HepG2 (cell line): Measurements from ENCODE around the gene URM1. TPM values are rescaled to one million over a fixed set of nuclear protein-coding genes. Genes with fewer than 3 reads are reported as not detected.
A peak's percentile ranks its signal among the peaks of the same experiment; 100 is the strongest.

ENCODE experiments used
- HINFP ChIP-seq: sonication (generic); formaldehyde crosslinking; IDR thresholded peaks from 2 replicates; pipeline ENCODE4 v1.4.0; 2020; ENCODE audit warnings: low read depth, mild to moderate bottlenecking, missing genetic modification reagents
- IKZF4 ChIP-seq: sonication (generic); formaldehyde crosslinking; IDR thresholded peaks from 2 replicates; pipeline ENCODE4 v1.5.1; 2020; ENCODE audit warnings: borderline replicate concordance, mild to moderate bottlenecking, low read depth, missing genetic modification reagents; ENCODE audit errors: not compliant biosample characterization
- KAT2B ChIP-seq: fragments of 150-350 bp; IDR thresholded peaks from 2 replicates; pipeline ENCODE4 v1.6.1; 2014; ENCODE audit warnings: low read depth, low read length, borderline replicate concordance
- MTA1 ChIP-seq: sonication (generic); formaldehyde crosslinking; IDR thresholded peaks from 2 replicates; pipeline ENCODE4 v1.4.0; 2020; ENCODE audit warnings: missing genetic modification reagents, mild to moderate bottlenecking, borderline replicate concordance
- PPARG ChIP-seq: conservative IDR thresholded peaks from 2 replicates; pipeline ENCODE4 v1.6.1; 2016; ENCODE audit warnings: missing biosample characterization, missing genetic modification reagents
- PRMT3 ChIP-seq: sonication (generic); formaldehyde crosslinking; IDR thresholded peaks from 2 replicates; pipeline ENCODE4 v1.8.1; 2022; ENCODE audit warnings: low read depth, mild to moderate bottlenecking, moderate library complexity, missing genetic modification reagents, borderline replicate concordance
- RXRA ChIP-seq: sonication (generic); formaldehyde crosslinking; IDR thresholded peaks from 2 replicates; pipeline ENCODE4 v1.5.1; 2020; ENCODE audit warnings: missing genetic modification reagents
- ZBTB40 ChIP-seq, 2 experiments: fragments of 450-650 bp in 1 of 2; sonication (generic) in 1 of 2; formaldehyde crosslinking in 1 of 2; IDR thresholded peaks; 2 replicates each; pipeline versions ENCODE4 v1.6.1 to v1.8.0; 2016 to 2022; ENCODE audit warnings: antibody characterized with exemption in 1 of 2, mild to moderate bottlenecking in 1 of 2, missing genetic modification reagents in 1 of 2
- ZKSCAN5 ChIP-seq: sonication (generic); formaldehyde crosslinking; IDR thresholded peaks from 2 replicates; pipeline ENCODE4 v1.5.1; 2020; ENCODE audit warnings: mild to moderate bottlenecking, missing genetic modification reagents
- ZNF160 ChIP-seq: sonication (generic); formaldehyde crosslinking; IDR thresholded peaks from 2 replicates; pipeline ENCODE4 v1.8.0; 2022; ENCODE audit warnings: mild to moderate bottlenecking, inconsistent platforms, missing genetic modification reagents
- ZNF547 ChIP-seq: sonication (generic); formaldehyde crosslinking; IDR thresholded peaks from 2 replicates; pipeline ENCODE4 v1.5.1; 2020; ENCODE audit warnings: mild to moderate bottlenecking, missing genetic modification reagents
- ZNF589 ChIP-seq: sonication (generic); formaldehyde crosslinking; conservative IDR thresholded peaks from 2 replicates; pipeline ENCODE4 v1.8.0; 2022; ENCODE audit warnings: mild to moderate bottlenecking, moderate library complexity, missing genetic modification reagents
- ZNF619 ChIP-seq: sonication (generic); formaldehyde crosslinking; IDR thresholded peaks from 2 replicates; pipeline ENCODE4 v1.4.0; 2020; ENCODE audit warnings: mild to moderate bottlenecking, missing genetic modification reagents
- ZNF740 ChIP-seq: sonication (generic); formaldehyde crosslinking; IDR thresholded peaks from 2 replicates; pipeline ENCODE4 v1.4.0; 2020; ENCODE audit warnings: missing genetic modification reagents
- ZNF766 ChIP-seq: sonication (generic); formaldehyde crosslinking; IDR thresholded peaks from 2 replicates; pipeline ENCODE4 v1.5.0; 2020; ENCODE audit warnings: missing genetic modification reagents, borderline replicate concordance
- ZNF850 ChIP-seq: sonication (generic); formaldehyde crosslinking; conservative IDR thresholded peaks from 2 replicates; pipeline ENCODE4 v1.9.0; 2021; ENCODE audit warnings: mild to moderate bottlenecking, missing genetic modification reagents
- ZSCAN29 ChIP-seq: sonication (generic); formaldehyde crosslinking; conservative IDR thresholded peaks from 2 replicates; pipeline ENCODE4 v1.4.0; 2020; ENCODE audit warnings: mild to moderate bottlenecking, missing genetic modification reagents
- polyA plus RNA-seq, 8 experiments: library from polyadenylated mRNA; depleted of rRNA in 3 of 8; stranded (reverse) in 7 of 8; unstranded in 1 of 8; fragments of >200 nt; fragmentation: Illumina TruSeq in 4 of 8; extraction: Trizol in 4 of 8; gene quantifications; 2 replicates each; pipeline versions ENCODE4 v1.2.1 to v1.2.3, GENCODE V29; 2011 to 2016; ENCODE audit warnings: low read depth in 4 of 8, missing spikeins in 1 of 8, mixed read lengths in 1 of 8; ENCODE audit not compliant: insufficient read depth in 1 of 8
- total RNA-seq, 5 experiments: library from RNA; depleted of rRNA; stranded (reverse); fragments of >200 nt; fragmentation: Illumina TruSeq; extraction: Trizol; gene quantifications; 2 replicates each; pipeline ENCODE4 v1.2.3, GENCODE V29; 2016; ENCODE audit warnings: low read depth in 1 of 5

Gene URM1
- total and polyA plus RNA-seq, 2 of the 13 experiments (the other 11 are each of a cell fraction or from before 2014, with no cell fraction given): 37.1 to 41.3 TPM

- TF ChIP-seq ZBTB40 (IDR thresholded peaks at IDR 0.05) (peak; percentile 94), ZBTB40 (CRISPR knock-in tag; IDR thresholded peaks at IDR 0.05) (peak; percentile 90), PPARG (CRISPR knock-in tag) (0 out of 2 replicates have a peak, but pooled peaks have one; percentile 11), ZNF619 (CRISPR knock-in tag) (0 out of 2 replicates have a peak, but pooled peaks have one; percentile 45), ZSCAN29 (CRISPR knock-in tag) (peak; percentile 97), PRMT3 (CRISPR knock-in tag) (no peak), ZNF740 (CRISPR knock-in tag) (no peak; the same call in 1 of the 2 replicates), IKZF4 (CRISPR knock-in tag) (peak; percentile 30), KAT2B (no peak), ZNF589 (CRISPR knock-in tag) (0 out of 2 replicates have a peak, but pooled peaks have one; percentile 32), ZNF850 (CRISPR knock-in tag) (peak; percentile 82; the same call in 1 of the 2 replicates), MTA1 (CRISPR knock-in tag) (0 out of 2 replicates have a peak, but pooled peaks have one; percentile 21), ZNF160 (CRISPR knock-in tag) (peak; percentile 82; the same call in 1 of the 2 replicates), ZNF547 (peak; percentile 69; the same call in 1 of the 2 replicates), RXRA (CRISPR knock-in tag) (peak; percentile 60), ZNF766 (peak; percentile 83; the same call in 1 of the 2 replicates), ZKSCAN5 (CRISPR knock-in tag) (no peak; the same call in 1 of the 2 replicates), HINFP (CRISPR knock-in tag) (peak; percentile 68)
Measured at GRCh38 chr9:128322404-128323211, 48.6 kb upstream of the URM1 start, which contains the start of the genes COQ4 and TRUB2 (continued).
